ENCODE data around the gene ADRA2C.

The ADRA2C gene

DNA sequence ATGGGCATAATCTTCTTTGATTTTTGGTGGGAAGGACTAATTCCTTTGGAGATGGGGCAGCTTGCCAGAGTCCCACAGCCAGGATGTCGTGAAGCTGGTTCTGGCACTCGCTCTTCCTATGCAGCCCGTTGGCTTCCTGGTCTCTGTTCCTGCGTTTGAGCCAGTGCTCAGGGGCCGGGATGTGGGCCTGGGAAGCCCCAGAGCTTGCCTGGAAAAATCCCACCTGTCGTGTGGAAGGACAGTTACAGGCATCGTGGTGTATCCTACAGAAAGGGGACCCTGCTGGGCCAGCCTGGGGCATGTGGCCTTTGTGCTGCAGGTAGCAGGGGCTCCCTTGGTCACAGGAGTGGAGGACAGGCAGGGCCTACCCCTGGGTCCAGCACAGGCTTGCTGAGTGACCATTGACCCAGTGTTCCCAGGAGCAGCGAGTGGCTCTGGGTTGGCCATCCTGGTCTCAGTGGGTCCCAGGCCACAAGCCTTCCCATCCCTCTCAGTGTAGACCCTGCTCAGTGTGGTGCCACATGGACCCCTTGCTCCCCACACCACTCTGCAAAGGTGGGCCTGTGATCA, 50.2 kb downstream of the ADRA2C start:
- no peak for DNase-seq

DNA sequence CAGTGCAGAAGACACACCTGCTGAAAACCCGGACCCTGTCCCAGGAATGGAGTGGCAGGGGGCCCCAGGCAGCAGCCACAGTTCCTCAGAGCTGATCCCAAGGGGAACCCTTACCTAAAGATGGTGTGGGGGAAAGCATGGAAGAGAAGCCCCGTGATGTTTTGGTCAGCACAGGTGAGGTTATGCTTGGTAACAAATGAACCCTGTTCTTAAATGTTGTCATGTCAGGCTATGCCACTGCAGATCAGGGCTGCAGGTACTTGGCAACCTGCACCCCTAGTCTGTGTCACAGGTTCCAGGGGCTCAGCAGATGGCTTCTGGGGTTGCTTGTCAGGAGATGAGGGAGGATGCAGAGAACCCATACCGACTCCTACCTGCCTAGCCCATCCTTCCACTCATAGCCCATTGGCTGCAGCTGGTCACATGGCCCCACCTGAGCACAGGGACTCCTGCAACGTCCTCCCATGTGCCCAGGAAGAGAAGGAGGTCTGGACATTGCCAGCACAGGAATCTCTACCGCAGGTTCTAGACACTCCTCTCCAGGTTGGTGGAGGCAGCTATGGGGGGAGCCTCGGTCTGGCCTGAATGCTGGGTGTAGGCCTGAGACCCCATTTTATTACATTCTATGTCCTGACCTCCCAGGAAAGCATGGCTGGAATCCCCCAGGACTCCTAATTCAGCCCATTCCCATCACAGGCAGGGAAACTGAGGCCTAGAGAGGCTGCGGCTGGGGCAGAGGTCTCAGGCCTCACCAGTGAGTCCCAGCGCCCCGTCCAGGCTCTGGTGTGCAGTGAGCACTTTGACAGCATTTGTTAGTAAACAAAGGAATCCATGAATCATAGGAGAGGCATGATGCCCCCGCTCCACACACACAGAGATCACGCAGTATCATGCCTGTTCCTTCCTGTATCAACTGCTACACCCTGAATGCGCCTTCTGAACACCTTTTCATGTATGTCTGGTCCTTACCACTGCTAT, 51.1 kb downstream of the ADRA2C start:
- DNase-seq, result no peak
